ENCODE results near the gene ACACA.

Gene ACACA

GRCh38 chr17:37069087-37069486, 337.5 kb downstream of the ACACA start:
- CTCF ChIA-PET, result interaction anchor here (0.6 kb wide), 1 partner anchor 196 kb away, joined by 4 read pairs; no protein-coding TSS in a partner anchor
- POLR2A ChIA-PET, result no interaction called here
- no peak for TF ChIP-seq SP1 (IDR thresholded peaks at IDR 0.05)
- no peak for TF ChIP-seq ARNT (IDR thresholded peaks at IDR 0.05)
- TF ChIP-seq, protein P1, sequence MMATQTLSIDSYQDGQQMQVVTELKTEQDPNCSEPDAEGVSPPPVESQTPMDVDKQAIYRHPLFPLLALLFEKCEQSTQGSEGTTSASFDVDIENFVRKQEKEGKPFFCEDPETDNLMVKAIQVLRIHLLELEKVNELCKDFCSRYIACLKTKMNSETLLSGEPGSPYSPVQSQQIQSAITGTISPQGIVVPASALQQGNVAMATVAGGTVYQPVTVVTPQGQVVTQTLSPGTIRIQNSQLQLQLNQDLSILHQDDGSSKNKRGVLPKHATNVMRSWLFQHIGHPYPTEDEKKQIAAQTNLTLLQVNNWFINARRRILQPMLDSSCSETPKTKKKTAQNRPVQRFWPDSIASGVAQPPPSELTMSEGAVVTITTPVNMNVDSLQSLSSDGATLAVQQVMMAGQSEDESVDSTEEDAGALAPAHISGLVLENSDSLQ (IDR thresholded peaks at IDR 0.05), result no peak
- TF ChIP-seq FOXM1 (IDR thresholded peaks at IDR 0.05; ENCODE audit: borderline replicate concordance), result no peak
- no peak for TF ChIP-seq HDGF (IDR thresholded peaks at IDR 0.05; ENCODE audit: borderline replicate concordance)
- TF ChIP-seq FOXA1 (IDR thresholded peaks at IDR 0.05), result no peak
- DNase-seq (ENCODE audit: extremely low spot score), result no peak

- CTCF ChIA-PET, result interaction anchor here (0.9 to 1.0 kb wide), 2 partner anchors 20 to 410 kb away, joined by 3 read pairs; no protein-coding TSS in a partner anchor
- POLR2A ChIA-PET, result no interaction called here
- TF ChIP-seq LEF1 (IDR thresholded peaks at IDR 0.05; ENCODE audit: borderline replicate concordance), result no peak
- TF ChIP-seq ARNT (IDR thresholded peaks at IDR 0.05), result no peak
- no peak for DNase-seq (ENCODE audit: extremely low spot score)
These were observed 338.4 kb downstream of the ACACA start for GRCh38 chr17:37068266-37068665.

DNA sequence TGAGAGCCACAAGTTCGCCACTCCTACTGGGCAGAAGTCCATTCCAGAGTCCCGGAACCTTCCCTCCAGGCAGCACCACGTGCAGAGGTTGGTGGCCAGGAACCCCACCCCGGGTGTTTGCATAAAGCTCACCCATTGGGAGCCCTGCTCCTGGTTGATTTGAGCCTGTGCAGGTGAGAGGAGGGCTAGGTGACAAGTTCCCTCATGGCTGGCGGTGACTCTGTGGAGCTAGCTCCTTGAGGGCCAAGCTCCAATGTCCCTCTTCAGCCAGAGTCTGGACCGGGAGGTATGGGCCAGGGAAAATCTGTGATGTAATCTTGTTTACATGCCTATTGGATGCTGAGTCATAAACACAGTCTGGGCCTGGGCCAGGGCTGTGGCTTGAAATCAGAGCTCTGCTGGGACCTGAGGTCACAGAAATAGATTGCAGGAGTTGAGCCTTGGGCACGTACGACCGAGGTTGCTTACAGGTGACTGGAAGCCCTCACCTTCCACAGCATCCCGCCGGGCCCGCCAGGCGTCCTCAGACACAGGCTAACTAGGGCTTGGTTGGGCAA, 339.0 kb downstream of the ACACA start:
- no peak for DNase-seq (ENCODE audit: extremely low spot score)
- TF ChIP-seq BHLHE40 (IDR thresholded peaks at IDR 0.05; ENCODE audit: borderline replicate concordance), result no peak
- TF ChIP-seq, protein P1 (IDR thresholded peaks at IDR 0.05), result no peak
- TF ChIP-seq FOXA1 (IDR thresholded peaks at IDR 0.05), result no peak
- no peak for TF ChIP-seq ARNT (IDR thresholded peaks at IDR 0.05)
- TF ChIP-seq L3MBTL2 (conservative IDR thresholded peaks at IDR 0.05), result no peak
- TF ChIP-seq FOXM1 (IDR thresholded peaks at IDR 0.05; ENCODE audit: borderline replicate concordance), result no peak
- TF ChIP-seq CTBP1 (IDR thresholded peaks at IDR 0.05; ENCODE audit: borderline replicate concordance), result no peak
- no peak for TF ChIP-seq FOXK2 (IDR thresholded peaks at IDR 0.05)
- TF ChIP-seq LEF1 (IDR thresholded peaks at IDR 0.05; ENCODE audit: borderline replicate concordance), result no peak
- no peak for TF ChIP-seq TARDBP (IDR thresholded peaks at IDR 0.05)
- TF ChIP-seq HDGF (IDR thresholded peaks at IDR 0.05; ENCODE audit: borderline replicate concordance), result no peak
- no peak for TF ChIP-seq ELF4 (IDR thresholded peaks at IDR 0.05)
- TF ChIP-seq SP1 (IDR thresholded peaks at IDR 0.05), result no peak
- TF ChIP-seq NFRKB (IDR thresholded peaks at IDR 0.05), result no peak
- TF ChIP-seq ZNF384 (IDR thresholded peaks at IDR 0.05), result no peak
- TF ChIP-seq SUZ12 (IDR thresholded peaks at IDR 0.05), result no peak
- ChIA-PET POLR2A (no interaction called here), CTCF (interaction anchor here (0.9 to 1.0 kb wide), 2 partner anchors 20 to 409 kb away, joined by 3 read pairs; no protein-coding TSS in a partner anchor)

GRCh38 chr17:37066322-37067255, 340.0 kb downstream of the ACACA start:
- CTCF ChIA-PET, result no interaction called here
- TF ChIP-seq TARDBP (IDR thresholded peaks at IDR 0.05) (no peak), NFRKB (IDR thresholded peaks at IDR 0.05) (no peak), SP1 (IDR thresholded peaks at IDR 0.05) (no peak), L3MBTL2 (conservative IDR thresholded peaks at IDR 0.05) (no peak), ARNT (IDR thresholded peaks at IDR 0.05) (no peak), ELF4 (IDR thresholded peaks at IDR 0.05) (no peak), CTBP1 (IDR thresholded peaks at IDR 0.05; ENCODE audit: borderline replicate concordance) (no peak)
- TF ChIP-seq, protein P1 (IDR thresholded peaks at IDR 0.05), result no peak
- no peak for DNase-seq (ENCODE audit: extremely low spot score)
- POLR2A ChIA-PET, result no interaction called here

GRCh38 chr17:37065486-37066321, 340.9 kb downstream of the ACACA start:
- POLR2A ChIA-PET, result no interaction called here
- CTCF ChIA-PET, result no interaction called here
- TF ChIP-seq FOXM1 (IDR thresholded peaks at IDR 0.05; ENCODE audit: borderline replicate concordance) (no peak), ZNF384 (IDR thresholded peaks at IDR 0.05) (no peak), SP1 (IDR thresholded peaks at IDR 0.05) (no peak), FOXA1 (IDR thresholded peaks at IDR 0.05) (no peak), BHLHE40 (IDR thresholded peaks at IDR 0.05; ENCODE audit: borderline replicate concordance) (no peak), NFRKB (IDR thresholded peaks at IDR 0.05) (no peak), FOXK2 (IDR thresholded peaks at IDR 0.05) (no peak), L3MBTL2 (conservative IDR thresholded peaks at IDR 0.05) (no peak), HDGF (IDR thresholded peaks at IDR 0.05; ENCODE audit: borderline replicate concordance) (no peak), ARNT (IDR thresholded peaks at IDR 0.05) (no peak), SUZ12 (IDR thresholded peaks at IDR 0.05) (no peak), TARDBP (IDR thresholded peaks at IDR 0.05) (no peak), ELF4 (IDR thresholded peaks at IDR 0.05) (no peak), LEF1 (IDR thresholded peaks at IDR 0.05; ENCODE audit: borderline replicate concordance) (no peak)
- TF ChIP-seq, protein P1 (IDR thresholded peaks at IDR 0.05), result no peak
- no peak for DNase-seq (ENCODE audit: extremely low spot score)

Data from HEK293T (cell line).